NT2/D1 (cell line): ENCODE measurements around the gene BRICD5.
"Not testable (repeated sequence)": the region's sequence is repeated elsewhere in the genome, so short reads cannot be mapped to it uniquely, and the experiment has no call there.

Experiments
- DNase-seq: peaks from one replicate; pipeline ENCODE4 v3.0.0-alpha.2; 2011; ENCODE audit warnings: low read depth, low spot score
- H3K27me3 ChIP-seq: 2 replicates; pipeline ENCODE4 v1.6.0; 2011; ENCODE audit warnings: mild to moderate bottlenecking; ENCODE audit not compliant: insufficient read length, insufficient read depth
- H3K36me3 ChIP-seq: 2 replicates; pipeline ENCODE4 v1.6.1; 2011; ENCODE audit warnings: mild to moderate bottlenecking, low read length, mixed read lengths; ENCODE audit not compliant: insufficient read depth, insufficient read length
- H3K4me1 ChIP-seq: 2 replicates; pipeline ENCODE4 v1.5.1; 2011; ENCODE audit not compliant: insufficient read depth, insufficient read length
- H3K4me3 ChIP-seq: 2 replicates; pipeline ENCODE4 v1.5.1; 2011; ENCODE audit warnings: low read depth; ENCODE audit not compliant: insufficient read length
- H3K9ac ChIP-seq: 2 replicates; pipeline ENCODE4 v1.6.0; 2011; ENCODE audit warnings: low read depth; ENCODE audit not compliant: insufficient read length
- H3K9me3 ChIP-seq: 2 replicates; pipeline ENCODE4 v1.5.1; 2011; ENCODE audit warnings: mild to moderate bottlenecking, low read length; ENCODE audit not compliant: insufficient read depth
- SUZ12 ChIP-seq: IDR thresholded peaks from 2 replicates; pipeline ENCODE4 v1.6.1; 2011; ENCODE audit not compliant: insufficient read length, insufficient read depth; ENCODE audit errors: extremely low read depth
- YY1 ChIP-seq: IDR thresholded peaks from 2 replicates; pipeline ENCODE4 v1.6.1; 2011; ENCODE audit not compliant: insufficient read length, insufficient read depth
- ZNF274 ChIP-seq: IDR thresholded peaks from 2 replicates; pipeline ENCODE4 v1.6.1; 2011; ENCODE audit warnings: mild to moderate bottlenecking, low read depth, low read length

BRICD5 gene

DNA sequence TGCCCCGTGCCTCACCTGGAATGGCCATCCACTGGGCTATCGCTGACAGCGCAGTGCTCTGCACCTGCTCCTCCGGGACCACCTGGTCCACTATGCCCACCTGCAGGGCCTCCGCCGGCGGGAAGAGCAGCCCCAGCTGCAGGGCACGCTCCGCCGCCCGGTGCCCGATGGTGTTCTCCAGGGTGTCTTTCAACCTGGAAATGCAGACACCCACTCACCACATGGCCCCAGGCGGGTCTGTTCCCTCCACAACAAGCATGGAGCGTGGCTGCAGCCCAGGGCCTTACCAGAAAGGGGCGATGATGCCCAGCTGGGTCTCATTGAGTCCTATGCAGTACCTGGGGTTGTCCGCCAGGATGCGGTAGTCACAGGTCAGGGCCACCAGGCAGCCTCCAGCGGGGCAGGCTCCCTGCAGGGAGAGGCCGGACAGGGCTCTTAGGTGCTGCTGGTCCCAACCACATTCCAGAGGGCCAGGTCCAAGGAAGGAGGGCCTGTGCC lies 32.4 kb upstream of the BRICD5 start:
- no peak overlapping the region for H3K9ac ChIP-seq
- no peak for DNase-seq
- H3K4me1 ChIP-seq: peaks cover 8% of the 10 kb centered on the region
- no peak overlapping the region for H3K4me3 ChIP-seq
- TF ChIP-seq YY1 (no peak), SUZ12 (no peak), ZNF274 (no peak)
- no peaks in the 10 kb centered on the region for H3K27me3 ChIP-seq
- H3K36me3 ChIP-seq: peaks cover 77% of the 10 kb centered on the region
- no peaks in the 10 kb centered on the region for H3K9me3 ChIP-seq

DNA sequence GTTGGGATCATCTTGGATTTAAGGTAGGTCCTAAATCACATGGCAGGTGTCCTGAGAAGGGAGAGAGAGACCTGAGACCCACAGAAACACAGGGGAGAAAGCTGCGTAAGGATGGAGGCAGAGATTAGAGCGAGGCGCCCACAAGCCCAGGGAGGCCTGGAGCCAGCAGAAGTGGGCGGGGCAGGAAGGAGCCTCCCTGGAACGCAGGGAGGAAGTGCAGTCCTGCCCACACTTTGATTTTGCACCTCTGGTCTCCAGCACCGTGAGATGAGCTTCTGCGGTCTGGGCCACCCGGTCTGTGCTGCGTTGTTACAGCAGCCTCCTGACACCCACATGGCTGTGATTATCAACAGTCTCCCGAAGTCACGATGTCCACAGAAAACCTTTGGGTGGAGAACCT lies 31.9 kb upstream of the BRICD5 start:
- H3K4me3 ChIP-seq: no peak overlapping the region
- no peaks in the 10 kb centered on the region for H3K27me3 ChIP-seq
- peaks cover 76% of the 10 kb centered on the region for H3K36me3 ChIP-seq
- no peak for DNase-seq
- H3K9ac ChIP-seq: no peak overlapping the region
- H3K9me3 ChIP-seq: no peaks in the 10 kb centered on the region
- TF ChIP-seq SUZ12: no peak
- TF ChIP-seq YY1: no peak
- no peak for TF ChIP-seq ZNF274
- peaks cover 8% of the 10 kb centered on the region for H3K4me1 ChIP-seq

DNA sequence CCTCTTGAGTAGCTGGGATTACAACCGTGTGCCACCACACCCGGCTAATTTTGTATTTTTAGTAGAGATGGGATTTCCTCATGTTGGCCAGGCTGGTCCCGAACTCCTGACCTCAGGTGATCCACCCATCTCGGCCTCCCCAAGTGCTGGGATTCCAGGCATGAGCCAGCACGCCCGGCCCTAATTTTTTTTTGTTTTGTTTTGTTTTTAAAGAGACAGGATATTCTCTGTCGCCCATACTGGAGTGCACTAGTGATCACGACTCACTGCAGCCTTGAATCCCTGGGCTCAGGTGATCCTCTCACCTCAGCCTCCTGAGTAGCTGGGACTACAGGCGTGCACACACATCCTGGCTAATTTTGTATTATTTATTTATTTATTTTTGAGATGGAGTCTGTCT lies 29.7 kb upstream of the BRICD5 start:
- not testable (repeated sequence) for H3K9me3 ChIP-seq, H3K4me3 ChIP-seq, H3K9ac ChIP-seq, DNase-seq, H3K27me3 ChIP-seq
- H3K4me1 ChIP-seq: peaks cover 19% of the 10 kb centered on the region
- peaks cover 71% of the 10 kb centered on the region for H3K36me3 ChIP-seq

DNA sequence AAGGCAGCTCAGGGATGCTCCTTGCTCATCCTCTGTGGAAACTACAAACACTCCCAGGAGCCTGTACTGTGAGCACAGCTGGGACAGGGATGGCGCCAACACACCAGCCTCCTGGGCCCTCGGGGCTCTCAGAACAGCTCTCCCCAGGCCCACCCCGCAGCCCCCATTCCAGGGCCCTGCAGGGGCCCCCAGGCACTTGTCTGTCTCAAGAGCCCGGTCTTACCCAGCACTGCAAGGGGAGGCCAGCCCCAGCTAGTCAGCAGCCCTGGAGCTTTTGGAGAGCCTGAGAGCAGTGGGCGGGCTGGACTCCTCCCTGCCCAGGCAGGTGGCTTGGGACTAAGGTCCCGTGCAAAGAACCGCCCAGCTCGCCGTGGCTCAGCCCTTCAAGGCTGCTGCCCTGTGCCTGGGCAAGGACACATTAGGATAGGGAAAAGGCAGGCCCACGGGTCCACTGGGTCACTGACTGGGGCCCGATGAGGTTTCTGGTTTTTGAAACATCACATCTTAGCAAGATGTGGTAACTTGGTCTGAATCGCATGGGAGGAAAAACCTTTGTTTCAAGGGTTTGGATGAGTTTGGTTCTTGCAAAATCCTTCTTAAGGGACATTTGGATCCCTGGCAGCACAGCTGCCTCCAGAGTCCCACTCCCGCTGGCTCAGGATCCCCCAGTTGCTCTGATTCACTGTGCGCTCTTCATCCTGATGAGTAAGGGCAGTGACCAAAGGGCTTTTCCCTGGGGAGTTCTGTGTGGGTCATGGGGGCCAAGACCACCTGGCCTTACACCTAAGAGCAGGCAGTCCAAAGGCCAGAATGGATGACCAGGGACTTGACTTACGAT lies 28.4 kb upstream of the BRICD5 start:
- no peak overlapping the region for H3K4me3 ChIP-seq
- H3K36me3 ChIP-seq: peaks cover 71% of the 10 kb centered on the region
- H3K9me3 ChIP-seq: no peaks in the 10 kb centered on the region
- no peak for DNase-seq
- H3K27me3 ChIP-seq: no peaks in the 10 kb centered on the region
- H3K4me1 ChIP-seq: peaks cover 26% of the 10 kb centered on the region
- TF ChIP-seq SUZ12: no peak
- no peak for TF ChIP-seq ZNF274
- TF ChIP-seq YY1: no peak
- H3K9ac ChIP-seq: no peak overlapping the region

DNA sequence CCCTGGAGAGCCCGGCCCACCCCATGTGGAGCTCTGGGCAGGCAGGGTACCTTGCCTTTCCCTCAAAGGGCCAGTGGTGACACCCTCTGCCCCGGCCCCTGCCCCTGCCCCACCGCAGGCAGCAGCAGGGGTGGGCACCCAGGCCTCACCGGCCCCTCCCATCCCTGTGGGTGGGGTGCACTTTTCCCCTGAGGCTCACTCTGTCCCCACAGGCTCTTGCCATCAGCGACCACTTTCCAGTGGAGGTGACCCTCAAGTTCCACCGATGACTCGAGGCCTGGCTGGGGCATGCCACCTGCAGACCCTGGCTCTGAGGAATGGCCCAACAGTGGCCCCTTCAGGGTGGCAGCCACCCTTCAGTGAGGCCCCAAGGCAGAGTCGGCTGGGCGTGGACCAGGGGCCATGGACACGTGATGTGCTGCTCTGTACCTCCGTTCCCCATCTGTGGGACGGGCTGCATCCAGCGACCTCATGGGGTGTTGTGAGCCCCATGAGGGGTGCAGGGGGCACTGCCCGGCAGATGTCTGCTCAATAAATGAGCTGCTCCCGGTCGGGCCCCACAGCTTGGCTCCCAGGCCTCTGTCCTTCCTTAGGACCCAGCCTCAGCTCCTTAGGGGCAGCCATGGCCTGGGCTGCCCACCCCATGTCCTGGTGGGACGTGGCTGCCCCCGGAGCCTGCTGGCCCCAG lies 27.6 kb upstream of the BRICD5 start:
- H3K27me3 ChIP-seq: no peaks in the 10 kb centered on the region
- TF ChIP-seq SUZ12: no peak
- TF ChIP-seq YY1: no peak
- no peak for TF ChIP-seq ZNF274
- no peak for DNase-seq
- no peak overlapping the region for H3K4me3 ChIP-seq
- H3K9me3 ChIP-seq: no peaks in the 10 kb centered on the region
- peaks cover 71% of the 10 kb centered on the region for H3K36me3 ChIP-seq
- H3K9ac ChIP-seq: no peak overlapping the region
- H3K4me1 ChIP-seq: peaks cover 26% of the 10 kb centered on the region

DNA sequence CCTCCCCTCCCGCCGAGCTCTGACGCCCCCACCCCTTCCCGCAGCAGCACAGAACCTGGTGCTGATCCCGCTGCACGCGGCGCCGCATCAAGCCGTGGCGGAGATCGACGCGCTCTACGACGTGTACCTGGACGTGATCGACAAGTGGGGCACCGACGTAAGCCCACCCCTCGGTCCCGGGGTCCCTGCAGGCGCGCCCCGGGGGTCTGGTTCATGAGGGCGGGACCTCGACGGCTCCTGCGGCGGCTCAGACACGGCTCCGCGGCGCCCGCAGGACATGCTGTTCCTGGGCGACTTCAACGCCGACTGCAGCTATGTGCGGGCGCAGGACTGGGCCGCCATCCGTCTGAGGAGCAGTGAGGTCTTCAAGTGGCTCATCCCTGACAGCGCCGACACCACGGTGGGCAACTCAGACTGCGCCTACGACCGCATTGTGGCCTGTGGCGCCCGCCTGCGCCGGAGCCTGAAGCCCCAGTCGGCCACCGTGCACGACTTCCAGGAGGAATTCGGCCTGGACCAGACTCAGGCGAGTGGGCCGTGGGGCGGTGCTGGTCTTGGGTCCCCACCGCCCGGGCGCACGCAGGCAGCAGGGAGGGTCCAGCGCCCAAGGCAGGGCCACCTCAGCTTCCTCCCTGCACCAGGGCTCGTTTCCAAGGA lies 27.0 kb upstream of the BRICD5 start:
- H3K9ac ChIP-seq: peak overlapping the region; percentile 42
- peaks cover 23% of the 10 kb centered on the region for H3K4me1 ChIP-seq
- TF ChIP-seq SUZ12: no peak
- TF ChIP-seq YY1: no peak
- no peak for TF ChIP-seq ZNF274
- H3K9me3 ChIP-seq: no peaks in the 10 kb centered on the region
- peaks cover 71% of the 10 kb centered on the region for H3K36me3 ChIP-seq
- DNase-seq: no peak
- H3K27me3 ChIP-seq: no peaks in the 10 kb centered on the region
- no peak overlapping the region for H3K4me3 ChIP-seq

DNA sequence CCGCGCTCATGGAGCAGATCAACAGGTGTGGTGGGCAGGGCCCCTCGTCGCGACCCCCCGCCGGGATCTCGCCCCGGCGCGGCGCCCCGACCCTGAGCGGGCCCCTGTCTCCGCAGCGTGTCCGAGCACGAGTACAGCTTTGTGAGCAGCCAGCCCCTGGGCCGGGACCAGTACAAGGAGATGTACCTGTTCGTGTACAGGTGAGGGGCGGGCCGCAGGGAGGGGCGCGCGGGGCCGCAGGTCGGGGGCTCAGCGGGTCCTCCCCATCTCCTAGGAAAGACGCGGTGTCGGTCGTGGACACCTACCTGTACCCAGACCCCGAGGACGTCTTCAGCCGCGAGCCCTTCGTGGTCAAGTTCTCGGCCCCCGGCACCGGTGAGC lies 26.4 kb upstream of the BRICD5 start:
- peak overlapping the region; percentile 26 for H3K4me3 ChIP-seq
- peaks cover 71% of the 10 kb centered on the region for H3K36me3 ChIP-seq
- peak overlapping the region; percentile 77 for H3K9ac ChIP-seq
- H3K9me3 ChIP-seq: no peaks in the 10 kb centered on the region
- no peak for TF ChIP-seq ZNF274
- TF ChIP-seq SUZ12: no peak
- TF ChIP-seq YY1: no peak
- peaks cover 23% of the 10 kb centered on the region for H3K4me1 ChIP-seq
- no peaks in the 10 kb centered on the region for H3K27me3 ChIP-seq
- no peak for DNase-seq
